ENCODE results near the gene PHKA1. TPM values are rescaled to one million over a fixed set of nuclear protein-coding genes. Genes with fewer than 3 reads are reported as not detected.

Gene PHKA1
- total RNA-seq, 1 donor from 2014 or later, result 18.1 TPM

- H3K4me3 ChIP-seq, result no peak overlapping the region
- no peaks in the 10 kb centered on the region for H3K27me3 ChIP-seq (ENCODE audit: low read depth)
- TF ChIP-seq CTCF (IDR thresholded peaks at IDR 0.05; ENCODE audit: borderline replicate concordance), result no peak
- no peaks in the 10 kb centered on the region for H3K36me3 ChIP-seq
- H3K27ac ChIP-seq (replicated peaks), result no peak overlapping the region
- DNase-seq, result no peak
- H3K9me3 ChIP-seq (replicated peaks), result no peaks in the 10 kb centered on the region
- intact Hi-C loops (cut with micrococcal nuclease), result no loop called here
- no peaks in the 10 kb centered on the region for H3K4me1 ChIP-seq
Measured at GRCh38 chrX:72584163-72584562, 129.9 kb downstream of the PHKA1 start.

- no peaks in the 10 kb centered on the region for H3K9me3 ChIP-seq (replicated peaks)
- no peak for DNase-seq
- no peaks in the 10 kb centered on the region for H3K36me3 ChIP-seq
- TF ChIP-seq CTCF (IDR thresholded peaks at IDR 0.05; ENCODE audit: borderline replicate concordance), result no peak
- no peaks in the 10 kb centered on the region for H3K27me3 ChIP-seq (ENCODE audit: low read depth)
- intact Hi-C loops (cut with micrococcal nuclease), result no loop called here
- no peak overlapping the region for H3K4me3 ChIP-seq
- H3K4me1 ChIP-seq, result peaks cover 7% of the 10 kb centered on the region
- H3K27ac ChIP-seq (replicated peaks), result no peak overlapping the region
Measured at GRCh38 chrX:72576141-72576894, 137.8 kb downstream of the PHKA1 start.

- Histone ChIP-seq H3K4me3 (peak overlapping the region; percentile 73), H3K27me3 (ENCODE audit: low read depth) (no peaks in the 10 kb centered on the region), H3K36me3 (no peaks in the 10 kb centered on the region), H3K4me1 (peaks cover 7% of the 10 kb centered on the region), H3K27ac (replicated peaks) (peak overlapping the region; percentile 85), H3K9me3 (replicated peaks) (no peaks in the 10 kb centered on the region)
- intact Hi-C loops (cut with micrococcal nuclease), result no loop called here
- DNase-seq, result no peak
- no peak for TF ChIP-seq CTCF (IDR thresholded peaks at IDR 0.05; ENCODE audit: borderline replicate concordance)
Measured at GRCh38 chrX:72573158-72573511, 141.0 kb downstream of the PHKA1 start.

- peak within 1 kb of the TSS; percentile 85 for H3K27ac ChIP-seq (replicated peaks)
- TF ChIP-seq CTCF (IDR thresholded peaks at IDR 0.05; ENCODE audit: borderline replicate concordance), result no peak
Measured at GRCh38 chrX:72572248-72573157, 141.6 kb downstream of the PHKA1 start, which contains the start of gene HDAC8. TSS of gene HDAC8 (minus strand) at chrX:72572843. CDS start at chrX:72572761, 82 bp downstream.

GRCh38 chrX:72569786-72570185, 144.3 kb downstream of the PHKA1 start:
- no peak for TF ChIP-seq CTCF (IDR thresholded peaks at IDR 0.05; ENCODE audit: borderline replicate concordance)
- H3K36me3 ChIP-seq, result peaks cover 30% of the 10 kb centered on the region
- no peak overlapping the region for H3K27ac ChIP-seq (replicated peaks)
- intact Hi-C loops (cut with micrococcal nuclease), result no loop called here
- H3K4me1 ChIP-seq, result peaks cover 7% of the 10 kb centered on the region
- no peaks in the 10 kb centered on the region for H3K9me3 ChIP-seq (replicated peaks)
- H3K4me3 ChIP-seq, result no peak overlapping the region
- no peak for DNase-seq
- H3K27me3 ChIP-seq (ENCODE audit: low read depth), result no peaks in the 10 kb centered on the region

More at GRCh38 chrX:72572248-72573157, 141.6 kb downstream of the PHKA1 start, which contains the start of gene HDAC8:
- Histone ChIP-seq H3K27me3 (ENCODE audit: low read depth) (no peaks in the 10 kb centered on the region), H3K9me3 (replicated peaks) (no peaks in the 10 kb centered on the region), H3K36me3 (peaks cover 6% of the 10 kb centered on the region), H3K4me3 (peak within 1 kb of the TSS; percentile 73), H3K4me1 (peaks cover 7% of the 10 kb centered on the region)
- DNase-seq, result peak; percentile 63
- intact Hi-C loops (cut with micrococcal nuclease), result no loop called here
